GM15510 (cell line): ENCODE results near the gene TTC9.

Experiments used
- POLR2A ChIP-seq: IDR thresholded peaks from 3 replicates; pipeline ENCODE4 v1.6.1; 2011; ENCODE audit warnings: borderline replicate concordance; ENCODE audit not compliant: insufficient read length; ENCODE audit errors: extremely low read depth

TTC9 gene

DNA sequence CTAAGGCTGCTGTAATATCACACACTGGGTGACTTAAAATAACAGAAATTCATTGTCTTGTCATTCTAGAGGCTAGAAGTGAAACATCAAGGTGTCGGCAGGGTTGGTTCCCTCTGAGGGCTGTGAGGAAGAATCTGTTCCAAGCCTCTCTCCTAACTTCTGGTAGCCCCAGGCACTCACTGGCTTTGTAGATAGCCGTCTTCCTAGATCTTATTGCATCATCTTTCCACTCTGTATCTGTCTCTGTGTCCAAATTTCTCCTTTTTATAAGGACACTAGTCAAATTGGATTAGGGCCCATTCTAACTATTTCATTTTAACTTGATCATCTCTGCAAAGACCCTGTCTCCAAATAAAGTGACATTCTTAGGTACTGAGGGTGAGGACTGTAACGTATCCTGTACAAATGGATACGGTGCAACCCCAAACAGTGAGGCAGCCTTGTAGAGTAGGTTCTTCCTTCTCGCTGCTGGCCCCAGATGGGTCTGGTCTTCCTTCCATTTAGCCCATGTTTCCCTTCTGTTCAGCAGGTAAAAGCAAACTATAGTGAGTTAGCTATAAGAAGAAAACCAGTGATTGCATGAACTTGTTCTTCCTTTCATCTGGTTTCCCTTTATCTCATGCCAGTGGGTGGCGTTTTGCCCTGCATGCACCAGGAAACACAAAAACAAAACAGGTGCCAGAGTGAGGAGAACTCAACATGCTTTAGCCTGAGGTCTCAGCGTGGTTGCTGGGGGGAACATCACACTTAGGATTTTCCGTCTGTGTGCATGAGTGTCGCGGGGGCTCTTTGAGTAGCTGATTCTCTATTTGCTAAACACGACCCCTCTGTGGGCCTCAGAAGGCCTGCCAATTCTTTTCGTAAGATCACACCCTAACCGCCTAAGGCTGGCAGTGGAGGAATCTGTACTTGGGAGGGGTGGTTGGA lies 19.5 kb downstream of the TTC9 start:
- TF ChIP-seq POLR2A, result no peak

DNA sequence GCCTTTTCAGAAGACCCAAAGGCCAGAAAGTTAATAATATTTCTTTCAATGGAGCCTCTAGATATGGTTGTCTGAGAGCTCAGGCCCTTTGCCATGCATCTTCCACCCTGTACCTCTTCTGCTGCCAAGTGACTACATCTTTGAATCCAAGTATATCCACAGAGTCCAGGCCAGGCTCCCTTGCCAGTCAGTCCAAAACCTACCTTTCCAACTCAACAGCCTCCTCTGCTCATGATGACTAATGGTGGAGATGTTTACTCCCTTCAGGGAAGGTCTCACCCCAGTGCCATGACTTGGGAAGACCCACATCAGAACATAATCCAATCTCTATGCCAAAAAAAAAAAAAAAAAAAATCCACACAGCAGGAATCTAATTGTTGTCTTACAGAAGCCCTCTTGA lies 20.4 kb downstream of the TTC9 start:
- no peak for TF ChIP-seq POLR2A

DNA sequence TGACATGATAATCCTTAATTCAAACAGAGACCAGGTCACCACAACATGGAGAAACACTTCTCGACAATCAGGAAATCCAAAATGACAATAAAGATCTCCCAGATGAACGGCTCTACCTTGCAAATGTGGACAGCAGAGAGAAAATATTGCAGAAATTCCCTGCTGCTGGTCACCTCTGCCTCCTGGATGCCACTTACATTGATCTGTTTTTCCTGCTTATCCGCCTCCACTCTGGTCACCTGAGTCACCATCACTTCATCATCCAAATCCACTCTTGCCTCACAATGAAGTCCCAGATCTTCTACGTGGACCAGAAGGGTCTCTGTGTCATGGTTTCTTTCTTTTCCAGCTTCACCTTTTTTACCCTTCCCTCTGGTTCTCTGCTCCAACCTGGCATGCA lies 21.1 kb downstream of the TTC9 start:
- TF ChIP-seq POLR2A, result no peak

DNA sequence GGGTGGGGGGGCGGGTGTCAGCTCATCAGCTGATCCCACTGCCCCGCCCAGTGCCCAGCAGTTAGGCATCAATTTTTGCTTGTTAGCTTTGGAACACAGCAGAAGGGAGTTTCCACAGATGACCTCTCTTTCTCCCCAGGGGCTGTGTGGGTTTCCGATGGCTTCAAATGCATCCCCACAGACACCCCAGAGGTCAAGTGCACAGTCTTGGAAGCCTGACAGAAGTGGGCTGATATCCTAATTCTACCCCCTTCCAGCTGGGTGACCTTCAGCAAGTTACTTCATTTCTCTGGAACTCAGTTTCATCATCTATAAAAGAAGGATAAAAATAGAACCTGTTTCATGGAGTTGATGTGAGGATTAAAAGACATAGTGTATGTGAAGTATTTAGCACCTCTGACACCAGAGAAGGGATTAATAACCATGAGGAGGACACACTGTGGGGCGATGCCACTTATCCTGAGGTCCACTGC lies 22.0 kb downstream of the TTC9 start:
- no peak for TF ChIP-seq POLR2A

DNA sequence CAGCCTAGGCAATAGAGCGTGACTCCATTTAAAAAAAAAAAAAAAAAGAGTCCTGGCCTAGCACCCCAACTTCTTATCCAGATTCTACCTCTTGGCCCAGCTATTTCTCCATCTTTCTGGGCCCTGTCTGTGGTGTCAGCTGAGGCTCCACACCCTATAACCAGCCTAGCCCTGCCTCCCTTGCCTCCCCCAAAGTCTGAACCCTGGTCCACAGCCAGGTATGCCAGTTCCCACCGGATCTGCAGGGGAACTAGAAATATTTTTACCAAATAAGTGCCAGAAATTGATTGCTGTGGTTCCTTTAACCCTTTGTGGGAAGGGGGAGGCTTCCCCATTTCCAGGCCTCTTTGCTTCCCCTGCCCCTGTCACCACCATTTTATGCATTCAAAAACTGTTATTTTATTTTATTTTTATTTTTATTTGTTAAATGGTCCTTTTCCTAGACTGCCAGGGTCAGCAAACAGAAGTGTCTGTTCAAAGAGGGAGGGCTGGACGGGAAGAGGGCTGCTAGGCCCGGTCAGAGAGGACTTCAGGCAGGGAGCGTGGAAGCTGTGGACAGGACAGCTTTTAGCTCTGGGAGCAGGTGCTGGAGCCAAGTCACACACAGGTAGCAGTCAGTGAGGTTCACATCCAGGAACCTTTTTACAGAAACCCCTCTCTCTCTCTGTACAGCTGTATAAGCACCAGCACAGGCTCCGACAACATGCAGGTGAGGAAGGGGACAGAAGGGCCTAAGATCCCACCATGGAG lies 23.2 kb downstream of the TTC9 start:
- TF ChIP-seq POLR2A, result no peak

DNA sequence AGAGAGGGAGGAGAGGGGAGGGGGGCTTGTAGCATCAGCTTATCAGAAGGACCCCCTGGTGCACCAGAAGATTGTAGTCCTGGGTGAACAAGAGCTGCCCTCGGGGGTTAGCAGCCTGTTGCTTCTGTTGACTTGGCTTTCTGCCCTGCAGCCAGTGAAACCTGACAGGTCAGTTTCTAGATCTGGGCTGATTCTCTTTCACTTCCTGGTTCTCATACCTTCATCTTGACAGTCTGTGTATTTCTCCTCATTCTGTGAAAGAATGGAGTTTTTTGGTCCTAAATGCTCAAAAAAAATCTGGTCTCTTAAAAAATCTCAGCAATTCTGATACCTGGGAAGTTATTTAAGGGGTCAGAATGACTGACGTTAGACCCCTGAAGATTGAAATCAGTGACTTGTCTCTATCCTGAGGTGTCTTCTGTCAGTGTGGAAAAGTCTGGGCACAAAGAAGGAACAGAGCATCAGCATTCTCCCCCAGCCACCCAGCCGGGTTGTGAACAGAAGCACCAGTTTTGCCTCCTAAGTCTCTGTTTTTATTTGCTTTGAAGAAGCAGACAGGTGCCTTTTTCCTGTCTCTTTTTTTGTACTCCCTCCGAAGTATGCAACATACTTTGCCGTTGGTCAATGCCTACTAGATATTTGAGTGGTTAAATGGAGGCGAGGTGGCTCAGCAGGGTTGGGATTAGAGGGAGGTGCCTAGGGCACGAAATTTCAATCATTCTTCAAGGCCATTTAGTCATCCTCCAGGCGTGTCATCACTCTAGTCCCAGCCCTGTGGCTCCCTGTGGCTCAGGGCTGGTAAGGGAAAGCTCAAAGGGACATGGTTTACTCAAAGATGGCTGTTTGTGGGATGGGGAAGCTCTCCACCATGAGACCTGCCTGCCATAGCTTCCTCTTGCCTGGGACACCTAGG lies 24.0 kb downstream of the TTC9 start:
- peak; percentile 38 for TF ChIP-seq POLR2A

DNA sequence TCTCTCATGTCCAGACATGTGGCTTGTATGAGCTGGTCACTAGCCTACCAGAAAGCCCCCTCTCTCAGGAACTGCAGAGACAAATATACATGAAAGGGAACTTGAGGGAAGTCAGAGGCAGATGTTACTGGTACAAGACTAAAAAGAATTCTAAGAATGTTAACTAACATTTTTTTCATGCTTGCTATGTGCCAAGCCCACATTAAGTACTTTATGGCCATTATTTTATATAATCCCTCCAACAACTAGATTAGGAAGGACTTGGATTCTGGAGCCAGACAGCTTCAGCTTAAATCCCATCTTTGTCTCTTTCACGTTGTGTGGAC lies 24.6 kb downstream of the TTC9 start:
- TF ChIP-seq POLR2A, result no peak

DNA sequence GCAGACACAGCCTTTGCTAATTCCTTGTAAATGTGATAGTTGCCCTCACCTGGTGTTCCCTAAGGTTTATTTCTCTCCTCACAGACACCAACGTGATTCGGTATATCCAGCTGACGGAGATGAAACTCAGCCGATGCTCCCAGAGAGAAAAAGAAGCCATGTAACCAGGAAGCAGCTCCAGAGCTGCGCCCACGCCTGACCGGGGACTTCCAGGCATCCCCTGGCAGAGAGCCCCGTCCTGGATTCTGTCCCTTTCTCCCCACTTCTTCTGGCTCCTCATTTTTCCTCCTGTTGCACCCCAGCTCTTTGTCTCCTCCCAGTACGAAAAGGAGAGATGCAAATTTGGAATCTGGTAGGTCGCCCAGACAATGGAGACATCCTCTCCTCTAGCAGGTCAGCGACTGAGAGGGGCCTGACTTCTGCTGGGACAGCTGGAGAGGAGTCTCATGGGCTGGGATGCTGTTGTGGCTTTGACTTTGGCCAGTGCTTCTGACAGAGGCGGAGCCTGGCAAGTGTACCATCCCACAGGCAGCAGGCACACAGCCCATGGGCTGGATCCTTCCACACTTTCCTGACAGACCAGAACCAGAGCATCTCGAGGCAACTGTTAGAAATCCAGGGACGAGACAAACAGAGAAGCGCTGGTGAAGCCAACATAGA lies 29.4 kb downstream of the TTC9 start:
- no peak for TF ChIP-seq POLR2A

DNA sequence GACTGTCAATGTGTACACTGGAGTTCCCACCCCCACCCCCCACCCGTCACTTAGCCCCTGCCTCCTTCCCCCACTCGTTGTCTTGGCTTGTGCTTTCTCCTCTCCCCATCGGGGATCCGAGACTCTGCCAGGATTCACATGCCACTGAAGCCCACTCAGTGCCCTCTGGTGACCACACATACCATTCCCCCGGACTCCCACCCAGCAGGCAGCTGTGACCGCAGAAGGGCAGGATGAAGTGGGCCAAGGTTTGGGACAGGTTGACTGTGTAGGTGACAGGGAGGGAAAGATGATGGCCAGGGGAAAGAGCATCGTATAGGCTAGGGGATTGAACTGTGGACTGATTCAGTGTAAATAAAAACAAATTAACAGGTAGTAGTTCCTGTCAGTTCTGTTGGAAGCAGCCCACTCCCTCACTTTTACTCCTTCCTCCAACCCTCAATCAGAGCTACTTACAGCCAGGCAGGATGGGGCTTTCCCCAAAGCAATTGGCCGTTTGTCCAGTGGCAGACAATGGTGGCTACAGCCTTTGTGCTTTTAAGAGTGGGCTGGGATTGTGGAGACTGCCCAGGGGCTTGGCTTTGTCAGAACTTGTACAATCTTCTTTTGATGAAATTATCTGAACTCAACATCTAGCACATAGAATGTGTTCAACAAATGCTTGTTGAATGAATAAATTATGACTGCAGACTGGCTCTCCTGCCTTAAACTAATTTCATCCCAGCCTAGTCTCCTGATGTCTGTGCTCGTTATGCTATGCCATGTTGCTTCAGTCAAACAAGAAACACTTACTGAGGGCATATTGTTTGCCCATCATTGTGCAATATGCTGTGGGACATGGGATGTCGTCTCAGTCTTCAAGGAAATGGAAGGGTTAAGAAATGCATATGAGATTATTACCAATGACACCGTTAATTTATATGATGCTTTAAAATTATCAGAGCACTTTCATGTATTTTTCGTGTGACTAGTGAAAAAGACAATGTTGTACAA lies 30.2 kb downstream of the TTC9 start:
- no peak for TF ChIP-seq POLR2A

DNA sequence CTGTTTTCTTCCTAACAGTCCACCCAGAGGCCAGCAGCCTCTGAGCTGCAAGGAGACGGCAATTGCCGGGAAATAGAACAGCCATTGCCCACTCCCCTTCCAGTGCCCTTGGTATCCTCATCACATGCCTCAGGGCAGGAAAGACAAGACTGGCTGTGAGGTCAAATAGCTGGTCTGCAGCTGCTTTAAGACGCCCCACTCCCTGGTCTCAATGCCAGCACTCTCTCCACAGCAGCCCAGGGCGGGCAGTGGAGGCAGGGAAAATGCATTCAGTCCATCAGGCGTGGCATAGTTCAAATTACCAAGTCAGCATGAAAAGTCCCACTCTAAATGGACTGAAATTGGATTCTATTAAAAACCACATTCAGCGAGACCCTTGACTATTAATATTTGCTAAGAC lies 35.6 kb downstream of the TTC9 start:
- TF ChIP-seq POLR2A, result no peak

DNA sequence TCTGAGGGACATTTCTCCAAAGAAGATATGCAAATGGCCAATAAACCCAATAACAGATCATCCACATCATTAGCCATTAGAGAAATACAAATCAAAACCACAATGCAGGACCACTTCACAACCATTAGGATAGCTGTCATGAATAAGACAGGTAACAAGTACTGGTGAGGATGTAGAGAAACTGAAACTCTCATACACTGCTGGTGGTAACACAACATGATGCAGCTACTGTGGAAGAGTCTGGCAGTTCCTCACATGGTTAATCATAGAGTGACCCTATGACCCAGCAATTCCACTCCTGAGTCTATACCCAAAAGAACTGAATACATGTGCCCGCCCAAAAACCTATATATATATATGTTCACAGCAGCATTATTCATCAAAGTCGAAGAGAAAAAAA lies 39.0 kb downstream of the TTC9 start:
- TF ChIP-seq POLR2A, result no peak

DNA sequence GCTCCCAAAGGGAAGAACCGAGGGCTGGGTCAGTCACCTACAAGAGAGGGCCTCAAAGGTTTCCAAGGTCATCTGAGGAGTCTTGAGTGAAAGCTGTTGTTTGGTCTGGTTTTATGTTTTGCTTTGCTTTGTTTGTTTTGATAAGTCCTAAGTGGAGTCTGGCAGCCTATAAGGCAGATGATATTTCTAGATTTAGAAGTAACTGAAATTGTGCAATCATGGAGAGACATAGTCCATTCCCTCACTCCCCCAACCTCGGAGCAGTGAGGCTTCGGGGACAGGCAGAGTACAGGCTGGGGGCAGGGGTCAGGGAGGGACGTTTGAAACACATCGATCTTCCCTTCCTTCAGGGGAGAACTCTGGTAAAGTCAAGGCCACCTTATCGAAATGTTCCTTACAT lies 42.3 kb downstream of the TTC9 start:
- TF ChIP-seq POLR2A, result no peak
